ENCODE measurements around the gene WDR5B.

Gene WDR5B

DNA sequence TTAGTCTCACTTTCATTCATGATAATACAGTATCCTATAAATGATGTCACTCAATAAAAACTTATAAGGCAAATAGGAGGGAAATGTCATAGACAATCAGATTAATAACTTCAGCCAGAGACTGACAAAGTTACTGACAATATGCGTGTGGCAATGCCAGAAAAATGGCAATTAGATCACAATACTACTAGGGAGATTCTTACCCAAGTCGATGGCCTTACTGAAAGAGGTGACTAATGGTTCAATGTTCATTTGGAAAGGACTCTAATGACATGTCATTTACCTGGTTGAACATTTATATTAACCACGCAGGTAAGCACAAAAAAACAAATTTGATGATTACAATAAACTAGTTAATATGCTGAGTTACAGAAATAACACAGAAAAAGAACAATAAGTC, 45.9 kb upstream of the WDR5B start:
- TF ChIP-seq EZH2 (IDR thresholded peaks at IDR 0.05; ENCODE audit: borderline replicate concordance, low read depth, low read length, severe bottlenecking), result no peak
- TF ChIP-seq, protein P1, sequence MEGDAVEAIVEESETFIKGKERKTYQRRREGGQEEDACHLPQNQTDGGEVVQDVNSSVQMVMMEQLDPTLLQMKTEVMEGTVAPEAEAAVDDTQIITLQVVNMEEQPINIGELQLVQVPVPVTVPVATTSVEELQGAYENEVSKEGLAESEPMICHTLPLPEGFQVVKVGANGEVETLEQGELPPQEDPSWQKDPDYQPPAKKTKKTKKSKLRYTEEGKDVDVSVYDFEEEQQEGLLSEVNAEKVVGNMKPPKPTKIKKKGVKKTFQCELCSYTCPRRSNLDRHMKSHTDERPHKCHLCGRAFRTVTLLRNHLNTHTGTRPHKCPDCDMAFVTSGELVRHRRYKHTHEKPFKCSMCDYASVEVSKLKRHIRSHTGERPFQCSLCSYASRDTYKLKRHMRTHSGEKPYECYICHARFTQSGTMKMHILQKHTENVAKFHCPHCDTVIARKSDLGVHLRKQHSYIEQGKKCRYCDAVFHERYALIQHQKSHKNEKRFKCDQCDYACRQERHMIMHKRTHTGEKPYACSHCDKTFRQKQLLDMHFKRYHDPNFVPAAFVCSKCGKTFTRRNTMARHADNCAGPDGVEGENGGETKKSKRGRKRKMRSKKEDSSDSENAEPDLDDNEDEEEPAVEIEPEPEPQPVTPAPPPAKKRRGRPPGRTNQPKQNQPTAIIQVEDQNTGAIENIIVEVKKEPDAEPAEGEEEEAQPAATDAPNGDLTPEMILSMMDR (IDR thresholded peaks at IDR 0.05; ENCODE audit: borderline replicate concordance, extremely low read depth, low read length, poor library complexity, severe bottlenecking), result no peak

DNA sequence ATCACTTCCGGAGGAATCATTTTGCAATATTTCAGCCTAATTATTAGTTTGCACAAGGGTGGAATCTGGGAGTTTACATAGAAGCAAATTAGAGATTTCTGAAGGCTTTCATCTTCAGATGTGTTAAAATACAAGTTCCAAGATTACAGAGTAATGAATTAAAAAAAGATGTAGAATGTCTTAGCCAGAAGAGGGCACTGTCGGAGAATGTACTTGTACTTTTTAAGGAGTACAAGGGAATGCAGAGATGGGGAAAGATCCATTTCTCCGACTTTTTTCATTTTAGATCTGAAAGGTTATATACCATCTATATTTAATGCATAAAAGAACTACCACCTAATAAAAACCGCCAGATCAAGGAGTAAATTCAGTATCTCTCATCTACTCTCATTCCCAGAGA, 43.1 kb upstream of the WDR5B start:
- H3K4me2 ChIP-seq (ENCODE audit: insufficient read depth, low read length), result no peak overlapping the region
- ATAC-seq (ENCODE audit: insufficient read depth, low read depth) (no peak), DNase-seq (no peak)
- no peak overlapping the region for H3K4me3 ChIP-seq (ENCODE audit: low read depth in 1 of 2, low read length in 2 of 2)
- H2AFZ ChIP-seq (ENCODE audit: low read depth, low read length), result no peak overlapping the region
- H3K4me1 ChIP-seq (ENCODE audit: insufficient read depth, low read length), result no peaks in the 10 kb centered on the region
- peaks cover 6% of the 10 kb centered on the region for H3K79me2 ChIP-seq (ENCODE audit: insufficient read depth, low read length)
- no peaks in the 10 kb centered on the region for H3K27me3 ChIP-seq (ENCODE audit: insufficient read depth, low read length, poor library complexity)
- H3K27ac ChIP-seq (ENCODE audit: low read length), result no peak overlapping the region
- no peak overlapping the region for H3K9ac ChIP-seq (ENCODE audit: low read depth, low read length)
- H3K9me3 ChIP-seq (ENCODE audit: insufficient read depth, low read length, severe bottlenecking), result no peaks in the 10 kb centered on the region
- peaks cover 87% of the 10 kb centered on the region for H3K36me3 ChIP-seq (ENCODE audit: insufficient read depth, low read length)
- TF ChIP-seq, protein P1 (IDR thresholded peaks at IDR 0.05; ENCODE audit: borderline replicate concordance, extremely low read depth, low read length, poor library complexity, severe bottlenecking), result peak; percentile 42
- no peak for TF ChIP-seq EZH2 (IDR thresholded peaks at IDR 0.05; ENCODE audit: borderline replicate concordance, low read depth, low read length, severe bottlenecking)
- peaks cover 7% of the 10 kb centered on the region; the same call in 1 of the 2 replicates for H4K20me1 ChIP-seq (ENCODE audit: insufficient read depth, low read length)

More for the DNA sequence above, 45.9 kb upstream of the WDR5B start:
- Histone ChIP-seq H4K20me1 (ENCODE audit: insufficient read depth, low read length) (peaks cover 10% of the 10 kb centered on the region; the same call in 1 of the 2 replicates), H3K27ac (ENCODE audit: low read length) (no peak overlapping the region), H3K36me3 (ENCODE audit: insufficient read depth, low read length) (peaks cover 92% of the 10 kb centered on the region), H3K27me3 (ENCODE audit: insufficient read depth, low read length, poor library complexity) (no peaks in the 10 kb centered on the region), H3K4me2 (ENCODE audit: insufficient read depth, low read length) (no peak overlapping the region), H3K9ac (ENCODE audit: low read depth, low read length) (no peak overlapping the region), H3K9me3 (ENCODE audit: insufficient read depth, low read length, severe bottlenecking) (no peaks in the 10 kb centered on the region), H3K79me2 (ENCODE audit: insufficient read depth, low read length) (peaks cover 6% of the 10 kb centered on the region; the same call in 1 of the 2 replicates), H2AFZ (ENCODE audit: low read depth, low read length) (no peak overlapping the region), H3K4me3 (ENCODE audit: low read depth in 1 of 2, low read length in 2 of 2) (no peak overlapping the region), H3K4me1 (ENCODE audit: insufficient read depth, low read length) (no peaks in the 10 kb centered on the region)
- DNase-seq (no peak), ATAC-seq (ENCODE audit: insufficient read depth, low read depth) (no peak)

DNA sequence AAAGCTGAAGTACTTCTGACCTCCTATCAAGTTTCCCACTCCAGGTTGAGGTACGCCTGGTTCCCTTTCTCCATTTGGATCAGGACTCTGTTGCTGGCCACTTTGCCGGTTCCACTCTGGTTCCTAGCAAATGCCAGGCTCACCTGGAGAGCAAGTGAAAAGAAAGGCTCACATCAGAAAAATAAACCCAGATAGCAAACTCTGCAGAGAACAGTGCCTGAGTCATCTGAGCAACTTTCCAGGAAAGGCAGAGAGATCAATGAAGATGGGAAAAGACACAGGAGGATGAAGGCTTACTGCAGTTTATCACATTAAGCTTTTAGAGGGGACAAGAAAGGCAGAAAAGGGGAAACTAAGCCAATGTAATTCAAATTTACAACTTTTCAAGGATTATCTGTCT, 41.8 kb upstream of the WDR5B start:
- no peaks in the 10 kb centered on the region for H3K4me1 ChIP-seq (ENCODE audit: insufficient read depth, low read length)
- no peaks in the 10 kb centered on the region for H3K9me3 ChIP-seq (ENCODE audit: insufficient read depth, low read length, severe bottlenecking)
- H2AFZ ChIP-seq (ENCODE audit: low read depth, low read length), result no peak overlapping the region
- peaks cover 6% of the 10 kb centered on the region for H3K79me2 ChIP-seq (ENCODE audit: insufficient read depth, low read length)
- H3K27me3 ChIP-seq (ENCODE audit: insufficient read depth, low read length, poor library complexity), result no peaks in the 10 kb centered on the region
- no peak overlapping the region for H3K4me3 ChIP-seq (ENCODE audit: low read depth in 1 of 2, low read length in 2 of 2)
- TF ChIP-seq EZH2 (IDR thresholded peaks at IDR 0.05; ENCODE audit: borderline replicate concordance, low read depth, low read length, severe bottlenecking), result no peak
- H3K27ac ChIP-seq (ENCODE audit: low read length), result no peak overlapping the region
- H4K20me1 ChIP-seq (ENCODE audit: insufficient read depth, low read length), result peaks cover 7% of the 10 kb centered on the region; the same call in 1 of the 2 replicates
- H3K9ac ChIP-seq (ENCODE audit: low read depth, low read length), result no peak overlapping the region
- DNase-seq (no peak), ATAC-seq (ENCODE audit: insufficient read depth, low read depth) (no peak)
- peaks cover 89% of the 10 kb centered on the region for H3K36me3 ChIP-seq (ENCODE audit: insufficient read depth, low read length)
- no peak overlapping the region for H3K4me2 ChIP-seq (ENCODE audit: insufficient read depth, low read length)

DNA sequence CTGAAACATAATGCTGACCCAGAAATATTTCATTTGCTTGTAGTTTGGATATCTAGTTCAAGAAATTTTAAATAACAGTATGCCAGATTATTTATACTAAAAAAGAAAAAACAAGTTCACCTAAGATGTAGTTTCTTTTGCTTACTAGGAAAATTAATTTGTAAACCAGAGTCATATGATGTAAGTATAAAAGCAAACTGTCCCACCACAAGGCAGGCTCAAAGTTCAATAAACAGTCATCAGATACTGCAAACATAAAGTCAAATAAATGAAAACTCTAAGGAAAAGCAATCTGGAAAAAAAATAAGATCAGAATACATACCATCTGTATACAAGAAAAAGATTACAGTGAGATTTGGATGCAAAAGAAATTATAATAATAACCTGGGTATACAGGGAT, 40.2 kb upstream of the WDR5B start:
- peaks cover 83% of the 10 kb centered on the region for H3K36me3 ChIP-seq (ENCODE audit: insufficient read depth, low read length)

More for the DNA sequence above, 40.2 kb upstream of the WDR5B start:
- H3K9me3 ChIP-seq (ENCODE audit: insufficient read depth, low read length, severe bottlenecking), result no peaks in the 10 kb centered on the region
- H3K4me1 ChIP-seq (ENCODE audit: insufficient read depth, low read length), result no peaks in the 10 kb centered on the region
- TF ChIP-seq, protein P1 (IDR thresholded peaks at IDR 0.05; ENCODE audit: borderline replicate concordance, extremely low read depth, low read length, poor library complexity, severe bottlenecking), result no peak
- no peak for TF ChIP-seq EZH2 (IDR thresholded peaks at IDR 0.05; ENCODE audit: borderline replicate concordance, low read depth, low read length, severe bottlenecking)
- no peak overlapping the region for H3K27ac ChIP-seq (ENCODE audit: low read length)
- peaks cover 3% of the 10 kb centered on the region; the same call in 1 of the 2 replicates for H4K20me1 ChIP-seq (ENCODE audit: insufficient read depth, low read length)
- DNase-seq (no peak), ATAC-seq (ENCODE audit: insufficient read depth, low read depth) (no peak)
- H3K4me2 ChIP-seq (ENCODE audit: insufficient read depth, low read length), result no peak overlapping the region
- no peak overlapping the region for H3K4me3 ChIP-seq (ENCODE audit: low read depth in 1 of 2, low read length in 2 of 2)
- H3K79me2 ChIP-seq (ENCODE audit: insufficient read depth, low read length), result peaks cover 6% of the 10 kb centered on the region
- H3K27me3 ChIP-seq (ENCODE audit: insufficient read depth, low read length, poor library complexity), result no peaks in the 10 kb centered on the region
- no peak overlapping the region for H3K9ac ChIP-seq (ENCODE audit: low read depth, low read length)
- no peak overlapping the region for H2AFZ ChIP-seq (ENCODE audit: low read depth, low read length)

Measured in DND-41 (cell line).